HepG2 (cell line): ENCODE data around the gene ZBTB46. TPM values are rescaled to one million over a fixed set of nuclear protein-coding genes. Genes with fewer than 3 reads are reported as not detected.

Experiments
- CAMTA2 ChIP-seq: sonication (generic); formaldehyde crosslinking; IDR thresholded peaks from 2 replicates; pipeline ENCODE4 v1.4.0; 2020; ENCODE audit warnings: mild to moderate bottlenecking, missing genetic modification reagents, borderline replicate concordance
- FOXA1 ChIP-seq, 2 experiments: fragments of 450-650 bp in 1 of 2; sonication (generic) in 1 of 2; formaldehyde crosslinking in 1 of 2; IDR thresholded peaks; 2 replicates each; pipeline versions ENCODE4 v1.4.0 to v1.6.1; 2016 to 2020; ENCODE audit warnings: missing genetic modification reagents in 1 of 2
- GATA4 ChIP-seq: sonication (generic); IDR thresholded peaks from 2 replicates; pipeline ENCODE4 v1.6.1; 2016; ENCODE audit warnings: antibody characterized with exemption, low read depth, borderline replicate concordance
- HMG20B ChIP-seq: conservative IDR thresholded peaks from 2 replicates; pipeline ENCODE4 v1.6.1; 2016; ENCODE audit warnings: missing genetic modification reagents, missing compliant biosample characterization
- MIER3 ChIP-seq: IDR thresholded peaks from 2 replicates; pipeline ENCODE4 v1.6.1; 2016; ENCODE audit warnings: missing compliant biosample characterization, borderline replicate concordance
- MTA1 ChIP-seq: sonication (generic); formaldehyde crosslinking; IDR thresholded peaks from 2 replicates; pipeline ENCODE4 v1.4.0; 2020; ENCODE audit warnings: missing genetic modification reagents, mild to moderate bottlenecking, borderline replicate concordance
- NFKBIZ ChIP-seq: IDR thresholded peaks from 2 replicates; pipeline ENCODE4 v1.6.1; 2018; ENCODE audit warnings: missing genetic modification reagents, missing compliant biosample characterization
- ZNF337 ChIP-seq: sonication (generic); formaldehyde crosslinking; IDR thresholded peaks from 2 replicates; pipeline ENCODE4 v1.5.1; 2020; ENCODE audit warnings: missing genetic modification reagents, low read depth, mild to moderate bottlenecking, borderline replicate concordance
- ZNF75D ChIP-seq: sonication (generic); formaldehyde crosslinking; IDR thresholded peaks from 2 replicates; pipeline ENCODE4 v1.8.1; 2023; ENCODE audit warnings: missing genetic modification reagents, mild to moderate bottlenecking, borderline replicate concordance
- ZNF766 ChIP-seq: sonication (generic); formaldehyde crosslinking; IDR thresholded peaks from 2 replicates; pipeline ENCODE4 v1.5.0; 2020; ENCODE audit warnings: missing genetic modification reagents, borderline replicate concordance
- ZNF777 ChIP-seq: sonication (generic); formaldehyde crosslinking; IDR thresholded peaks from 2 replicates; pipeline ENCODE4 v1.4.0; 2020; ENCODE audit warnings: missing genetic modification reagents
- ZSCAN30 ChIP-seq: sonication (generic); formaldehyde crosslinking; IDR thresholded peaks from 2 replicates; pipeline ENCODE4 v1.5.0; 2020; ENCODE audit warnings: mild to moderate bottlenecking, missing genetic modification reagents
- polyA plus RNA-seq, 8 experiments: library from polyadenylated mRNA; depleted of rRNA in 3 of 8; stranded (reverse) in 7 of 8; unstranded in 1 of 8; fragments of >200 nt; fragmentation: Illumina TruSeq in 4 of 8; extraction: Trizol in 4 of 8; gene quantifications; 2 replicates each; pipeline versions ENCODE4 v1.2.1 to v1.2.3, GENCODE V29; 2011 to 2016; ENCODE audit warnings: low read depth in 4 of 8, missing spikeins in 1 of 8, mixed read lengths in 1 of 8; ENCODE audit not compliant: insufficient read depth in 1 of 8
- total RNA-seq, 5 experiments: library from RNA; depleted of rRNA; stranded (reverse); fragments of >200 nt; fragmentation: Illumina TruSeq; extraction: Trizol; gene quantifications; 2 replicates each; pipeline ENCODE4 v1.2.3, GENCODE V29; 2016; ENCODE audit warnings: low read depth in 1 of 5
- TF ChIP-seq, protein P1 (sequence below): IDR thresholded peaks from 2 replicates; pipeline ENCODE4 v1.4.0; 2020; ENCODE audit warnings: mild to moderate bottlenecking, missing genetic modification reagents
- TF ChIP-seq, protein P2 (sequence below): sonication (generic); formaldehyde crosslinking; IDR thresholded peaks from 2 replicates; pipeline ENCODE4 v1.5.0; 2020; ENCODE audit warnings: missing genetic modification reagents
- TF ChIP-seq, protein P3 (sequence below): IDR thresholded peaks from 2 replicates; pipeline ENCODE4 v1.6.1; 2016; ENCODE audit warnings: low read depth, control low read depth

ZBTB46 gene
- total and polyA plus RNA-seq, 2 of the 13 experiments (the other 11 are each of a cell fraction or from before 2014, with no cell fraction given), result 1.6 to 13.5 TPM

DNA sequence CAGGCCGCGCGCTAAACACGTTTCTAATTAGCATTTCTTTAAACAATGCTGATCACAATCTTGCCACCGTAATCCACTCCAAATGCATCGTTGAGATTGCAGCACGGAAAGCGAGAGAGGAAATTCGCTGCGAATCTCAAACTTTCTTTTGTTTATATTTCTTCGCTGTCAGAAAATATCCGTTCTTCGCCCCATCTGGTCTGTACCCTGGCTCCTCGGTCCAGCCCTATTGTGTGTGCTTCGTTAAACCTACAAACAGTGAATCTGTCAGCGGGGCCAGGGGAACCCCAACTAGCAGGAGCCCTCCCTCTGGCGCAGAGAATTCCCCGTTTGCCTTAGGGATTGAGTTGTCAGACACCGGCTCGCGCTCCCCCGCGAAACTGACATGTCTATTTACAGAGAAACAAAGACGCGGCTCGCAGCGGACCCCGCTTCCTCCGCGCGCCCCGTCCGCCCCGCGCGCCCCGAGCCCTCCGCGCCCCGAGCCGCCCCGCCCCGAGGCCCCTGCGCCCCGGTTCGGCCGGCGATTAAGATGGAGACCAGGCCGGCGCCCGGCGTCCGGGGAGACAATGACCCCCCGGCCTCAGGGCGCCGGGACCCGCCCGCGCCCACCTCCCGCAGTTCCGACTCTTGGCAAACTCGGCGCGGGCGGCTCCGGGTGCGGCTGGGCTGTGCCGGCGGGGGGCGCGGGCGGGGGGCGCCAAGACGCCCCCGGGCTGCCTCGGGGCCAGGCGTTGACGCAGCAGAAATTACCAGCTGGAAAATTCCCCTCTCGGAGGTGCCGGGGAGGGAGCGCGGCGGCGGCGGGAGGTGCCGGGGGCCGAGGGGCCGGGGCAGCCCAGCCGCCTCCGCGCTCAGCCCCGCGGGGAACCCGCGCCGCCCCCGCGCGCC is 874 bp downstream of the ZBTB46 start (continued):
- TF ChIP-seq, protein P1, sequence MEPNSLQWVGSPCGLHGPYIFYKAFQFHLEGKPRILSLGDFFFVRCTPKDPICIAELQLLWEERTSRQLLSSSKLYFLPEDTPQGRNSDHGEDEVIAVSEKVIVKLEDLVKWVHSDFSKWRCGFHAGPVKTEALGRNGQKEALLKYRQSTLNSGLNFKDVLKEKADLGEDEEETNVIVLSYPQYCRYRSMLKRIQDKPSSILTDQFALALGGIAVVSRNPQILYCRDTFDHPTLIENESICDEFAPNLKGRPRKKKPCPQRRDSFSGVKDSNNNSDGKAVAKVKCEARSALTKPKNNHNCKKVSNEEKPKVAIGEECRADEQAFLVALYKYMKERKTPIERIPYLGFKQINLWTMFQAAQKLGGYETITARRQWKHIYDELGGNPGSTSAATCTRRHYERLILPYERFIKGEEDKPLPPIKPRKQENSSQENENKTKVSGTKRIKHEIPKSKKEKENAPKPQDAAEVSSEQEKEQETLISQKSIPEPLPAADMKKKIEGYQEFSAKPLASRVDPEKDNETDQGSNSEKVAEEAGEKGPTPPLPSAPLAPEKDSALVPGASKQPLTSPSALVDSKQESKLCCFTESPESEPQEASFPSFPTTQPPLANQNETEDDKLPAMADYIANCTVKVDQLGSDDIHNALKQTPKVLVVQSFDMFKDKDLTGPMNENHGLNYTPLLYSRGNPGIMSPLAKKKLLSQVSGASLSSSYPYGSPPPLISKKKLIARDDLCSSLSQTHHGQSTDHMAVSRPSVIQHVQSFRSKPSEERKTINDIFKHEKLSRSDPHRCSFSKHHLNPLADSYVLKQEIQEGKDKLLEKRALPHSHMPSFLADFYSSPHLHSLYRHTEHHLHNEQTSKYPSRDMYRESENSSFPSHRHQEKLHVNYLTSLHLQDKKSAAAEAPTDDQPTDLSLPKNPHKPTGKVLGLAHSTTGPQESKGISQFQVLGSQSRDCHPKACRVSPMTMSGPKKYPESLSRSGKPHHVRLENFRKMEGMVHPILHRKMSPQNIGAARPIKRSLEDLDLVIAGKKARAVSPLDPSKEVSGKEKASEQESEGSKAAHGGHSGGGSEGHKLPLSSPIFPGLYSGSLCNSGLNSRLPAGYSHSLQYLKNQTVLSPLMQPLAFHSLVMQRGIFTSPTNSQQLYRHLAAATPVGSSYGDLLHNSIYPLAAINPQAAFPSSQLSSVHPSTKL (CRISPR knock-in tag), result no peak
- no peak for TF ChIP-seq CAMTA2 (CRISPR knock-in tag)
- TF ChIP-seq HMG20B, result no peak
- peak; percentile 74 for TF ChIP-seq ZNF777 (CRISPR knock-in tag)
- TF ChIP-seq, protein P2, sequence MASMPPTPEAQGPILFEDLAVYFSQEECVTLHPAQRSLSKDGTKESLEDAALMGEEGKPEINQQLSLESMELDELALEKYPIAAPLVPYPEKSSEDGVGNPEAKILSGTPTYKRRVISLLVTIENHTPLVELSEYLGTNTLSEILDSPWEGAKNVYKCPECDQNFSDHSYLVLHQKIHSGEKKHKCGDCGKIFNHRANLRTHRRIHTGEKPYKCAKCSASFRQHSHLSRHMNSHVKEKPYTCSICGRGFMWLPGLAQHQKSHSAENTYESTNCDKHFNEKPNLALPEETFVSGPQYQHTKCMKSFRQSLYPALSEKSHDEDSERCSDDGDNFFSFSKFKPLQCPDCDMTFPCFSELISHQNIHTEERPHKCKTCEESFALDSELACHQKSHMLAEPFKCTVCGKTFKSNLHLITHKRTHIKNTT (CRISPR knock-in tag), result 0 out of 2 replicates have a peak, but pooled peaks have one; percentile 21
- no peak for TF ChIP-seq MIER3 (CRISPR knock-in tag)
- no peak for TF ChIP-seq FOXA1 (IDR thresholded peaks at IDR 0.05)
- no peak for TF ChIP-seq FOXA1 (CRISPR knock-in tag; IDR thresholded peaks at IDR 0.05)
- no peak for TF ChIP-seq ZNF337 (CRISPR knock-in tag)
- TF ChIP-seq, protein P3, sequence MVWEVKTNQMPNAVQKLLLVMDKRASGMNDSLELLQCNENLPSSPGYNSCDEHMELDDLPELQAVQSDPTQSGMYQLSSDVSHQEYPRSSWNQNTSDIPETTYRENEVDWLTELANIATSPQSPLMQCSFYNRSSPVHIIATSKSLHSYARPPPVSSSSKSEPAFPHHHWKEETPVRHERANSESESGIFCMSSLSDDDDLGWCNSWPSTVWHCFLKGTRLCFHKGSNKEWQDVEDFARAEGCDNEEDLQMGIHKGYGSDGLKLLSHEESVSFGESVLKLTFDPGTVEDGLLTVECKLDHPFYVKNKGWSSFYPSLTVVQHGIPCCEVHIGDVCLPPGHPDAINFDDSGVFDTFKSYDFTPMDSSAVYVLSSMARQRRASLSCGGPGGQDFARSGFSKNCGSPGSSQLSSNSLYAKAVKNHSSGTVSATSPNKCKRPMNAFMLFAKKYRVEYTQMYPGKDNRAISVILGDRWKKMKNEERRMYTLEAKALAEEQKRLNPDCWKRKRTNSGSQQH (CRISPR knock-in tag), result no peak; the same call in 1 of the 2 replicates
- TF ChIP-seq MTA1 (CRISPR knock-in tag), result no peak
- 0 out of 2 replicates have a peak, but pooled peaks have one; percentile 20 for TF ChIP-seq NFKBIZ (CRISPR knock-in tag)
- no peak for TF ChIP-seq ZNF766 (CRISPR knock-in tag)
- TF ChIP-seq ZSCAN30, result no peak
- TF ChIP-seq GATA4, result no peak
- no peak for TF ChIP-seq ZNF75D (CRISPR knock-in tag)
